Fibroblast of lung (primary cell): ENCODE results near the gene SMIM12. TPM values are rescaled to one million over a fixed set of nuclear protein-coding genes. Genes with fewer than 3 reads are reported as not detected.

Experiments used
- DNase-seq, 2 donors: peaks; one replicate each; pipeline versions ENCODE4 v3.0.0 to v3.0.0-alpha.2; 2010; ENCODE audit warnings: low read depth in 2 of 2
- H2AFZ ChIP-seq: 2 replicates; pipeline ENCODE4 v1.5.1; 2012; ENCODE audit warnings: low read length, control low read depth, inconsistent platforms
- H3K27ac ChIP-seq: 2 replicates; pipeline ENCODE4 v1.5.1; 2011; ENCODE audit warnings: low read length, control low read depth; ENCODE audit not compliant: insufficient read depth
- H3K27me3 ChIP-seq: 2 replicates; pipeline ENCODE4 v1.5.1; 2011; ENCODE audit warnings: mild to moderate bottlenecking, low read length; ENCODE audit not compliant: control insufficient read depth, insufficient read depth
- H3K36me3 ChIP-seq: 2 replicates; pipeline ENCODE4 v1.5.1; 2011; ENCODE audit warnings: low read length; ENCODE audit not compliant: control insufficient read depth, insufficient read depth
- H3K4me1 ChIP-seq: 2 replicates; pipeline ENCODE4 v1.5.1; 2011; ENCODE audit warnings: low read length; ENCODE audit not compliant: control insufficient read depth, insufficient read depth; ENCODE audit errors: extremely low read depth
- H3K4me2 ChIP-seq: 2 replicates; pipeline ENCODE4 v1.5.1; 2011; ENCODE audit warnings: low read length, control low read depth; ENCODE audit not compliant: insufficient read depth; ENCODE audit errors: extremely low read depth
- H3K4me3 ChIP-seq, 4 experiments: fragments of 200-600 bp in 1 of 4; sonication (generic) in 1 of 4; replicated peaks in 1 of 4; 2 replicates each; pipeline ENCODE4 v1.5.1; 2011 to 2016; ENCODE audit warnings: low read length in 4 of 4, low read depth in 3 of 4, mild to moderate bottlenecking in 3 of 4, control low read depth in 2 of 4, inconsistent platforms in 1 of 4, mixed read lengths in 1 of 4; ENCODE audit not compliant: insufficient read depth in 1 of 4; ENCODE audit errors: control extremely low read depth in 1 of 4
- H3K79me2 ChIP-seq: 2 replicates; pipeline ENCODE4 v1.5.1; 2012; ENCODE audit warnings: mild to moderate bottlenecking, low read length, inconsistent platforms; ENCODE audit not compliant: control insufficient read depth, insufficient read depth
- H3K9ac ChIP-seq: 2 replicates; pipeline ENCODE4 v1.5.1; 2011; ENCODE audit warnings: mild to moderate bottlenecking, low read length, control low read depth; ENCODE audit not compliant: insufficient read depth
- H3K9me3 ChIP-seq: 2 replicates; pipeline ENCODE4 v1.5.1; 2012; ENCODE audit warnings: low read depth, low read length; ENCODE audit not compliant: control insufficient read depth, insufficient read depth
- H4K20me1 ChIP-seq: 2 replicates; pipeline ENCODE4 v1.5.1; 2011; ENCODE audit warnings: low read length; ENCODE audit not compliant: control insufficient read depth, insufficient read depth; ENCODE audit errors: extremely low read depth
- CTCF ChIP-seq, 2 donors: IDR thresholded peaks in 1 of 2; conservative IDR thresholded peaks in 1 of 2; 1 replicate in 1 of 2; 2 replicates in 1 of 2; pipeline ENCODE4 v1.5.1; 2011 to 2012; ENCODE audit warnings: low read length in 2 of 2, control low read depth in 1 of 2, inconsistent platforms in 1 of 2, low read depth in 1 of 2, mild to moderate bottlenecking in 1 of 2
- EZH2 ChIP-seq: IDR thresholded peaks from 2 replicates; pipeline ENCODE4 v1.5.1; 2012; ENCODE audit warnings: low read length, control low read depth, mild to moderate bottlenecking; ENCODE audit errors: missing control alignments
- polyA plus RNA-seq, 2 donors: library from polyadenylated mRNA; depleted of rRNA in 1 of 2; stranded (reverse) in 1 of 2; unstranded in 1 of 2; fragments of >200 nt; gene quantifications; 2 replicates each; pipeline ENCODE4 v1.2.1, GENCODE V29; 2011 to 2012; ENCODE audit warnings: missing spikeins in 1 of 2
- total RNA-seq: library from RNA; depleted of rRNA; stranded (reverse); fragments of >200 nt; gene quantifications from 2 replicates; pipeline ENCODE4 v1.2.1, GENCODE V29; 2014

SMIM12 gene
- total and polyA plus RNA-seq, 2 donors (not counting 1 experiment from before 2014, with no cell fraction given): 18.2 to 59.7 TPM

- no peaks in the 10 kb centered on the region for H3K9me3 ChIP-seq
- DNase-seq: no peak
- H3K27me3 ChIP-seq: no peaks in the 10 kb centered on the region
- H3K9ac ChIP-seq: no peak overlapping the region
- H3K79me2 ChIP-seq: no peaks in the 10 kb centered on the region
- H4K20me1 ChIP-seq: no peaks in the 10 kb centered on the region
- H3K4me2 ChIP-seq: no peak overlapping the region
- no peak overlapping the region for H3K27ac ChIP-seq
- no peak for TF ChIP-seq EZH2
- no peak for TF ChIP-seq CTCF (conservative IDR thresholded peaks at IDR 0.05 in 1 of 2, IDR thresholded peaks at IDR 0.05 in 1 of 2; ENCODE audit: low read depth in 1 of 2, low read length in 2 of 2)
- no peak overlapping the region for H2AFZ ChIP-seq
- no peak overlapping the region for H3K4me3 ChIP-seq
- no peaks in the 10 kb centered on the region for H3K36me3 ChIP-seq
- H3K4me1 ChIP-seq: no peaks in the 10 kb centered on the region
These were observed 19.8 kb downstream of the SMIM12 start for GRCh38 chr1:34839526-34840305.

GRCh38 chr1:34833711-34834110 lies 25.8 kb downstream of the SMIM12 start:
- no peak overlapping the region for H3K4me3 ChIP-seq

GRCh38 chr1:34831721-34832246 lies 27.8 kb downstream of the SMIM12 start:
- H3K27ac ChIP-seq: no peak overlapping the region
- no peak overlapping the region for H3K9ac ChIP-seq
- H3K9me3 ChIP-seq: no peaks in the 10 kb centered on the region
- no peaks in the 10 kb centered on the region for H3K36me3 ChIP-seq
- H3K4me2 ChIP-seq: no peak overlapping the region
- no peaks in the 10 kb centered on the region for H4K20me1 ChIP-seq
- no peaks in the 10 kb centered on the region for H3K27me3 ChIP-seq
- H3K4me3 ChIP-seq: no peak overlapping the region
- TF ChIP-seq EZH2: no peak
- TF ChIP-seq CTCF (conservative IDR thresholded peaks at IDR 0.05 in 1 of 2, IDR thresholded peaks at IDR 0.05 in 1 of 2; ENCODE audit: low read depth in 1 of 2, low read length in 2 of 2): no peak
- no peak overlapping the region for H2AFZ ChIP-seq
- DNase-seq: no peak
- no peaks in the 10 kb centered on the region for H3K4me1 ChIP-seq
- H3K79me2 ChIP-seq: no peaks in the 10 kb centered on the region

More at GRCh38 chr1:34833711-34834110, 25.8 kb downstream of the SMIM12 start:
- no peaks in the 10 kb centered on the region for H4K20me1 ChIP-seq
- no peaks in the 10 kb centered on the region for H3K4me1 ChIP-seq
- no peaks in the 10 kb centered on the region for H3K36me3 ChIP-seq
- H3K79me2 ChIP-seq: no peaks in the 10 kb centered on the region
- H3K9me3 ChIP-seq: no peaks in the 10 kb centered on the region
- H3K4me2 ChIP-seq: no peak overlapping the region
- H2AFZ ChIP-seq: no peak overlapping the region
- TF ChIP-seq EZH2: no peak
- no peak for TF ChIP-seq CTCF (conservative IDR thresholded peaks at IDR 0.05 in 1 of 2, IDR thresholded peaks at IDR 0.05 in 1 of 2; ENCODE audit: low read depth in 1 of 2, low read length in 2 of 2)
- no peaks in the 10 kb centered on the region for H3K27me3 ChIP-seq
- H3K9ac ChIP-seq: no peak overlapping the region
- H3K27ac ChIP-seq: no peak overlapping the region
- DNase-seq: no peak
